Upper lobe of right lung (tissue), 1 donor: ENCODE measurements around the gene TMED4. TPM values are rescaled to one million over a fixed set of nuclear protein-coding genes. Genes with fewer than 3 reads are reported as not detected.

ENCODE experiments used
- ATAC-seq: fragments of 200-7000 bp; cut with Tn5 transposase; one replicate; pipeline ENCODE4 v1.9.1; 2020; ENCODE audit warnings: mild to moderate bottlenecking, moderate library complexity
- DNase-seq: peaks from one replicate; pipeline ENCODE4 v3.0.0-alpha.2; 2020
- H3K27ac ChIP-seq: fragments of 200-600 bp; one replicate; pipeline ENCODE4 v1.8.0; 2022
- H3K27me3 ChIP-seq: fragments of 200-600 bp; one replicate; pipeline ENCODE4 v1.8.0; 2022; ENCODE audit warnings: mild to moderate bottlenecking
- H3K36me3 ChIP-seq: fragments of 200-600 bp; one replicate; pipeline ENCODE4 v1.8.0; 2022
- H3K4me1 ChIP-seq: fragments of 200-600 bp; one replicate; pipeline ENCODE4 v1.8.0; 2022
- H3K4me3 ChIP-seq: fragments of 200-600 bp; one replicate; pipeline ENCODE4 v1.8.0; 2022; ENCODE audit warnings: mild to moderate bottlenecking
- H3K9me3 ChIP-seq: fragments of 200-600 bp; one replicate; pipeline ENCODE4 v1.8.0; 2022
- intact Hi-C: fragments of 100-400 bp; cut with DNase I; formaldehyde crosslinking; loops from one replicate; pipeline ENCODE4 v1.11.0; 2022
- total RNA-seq: library from RNA; stranded (reverse); fragmentation: NEBNext Ultra II Directional; extraction: Animal tissue kit (Norgen Biotek cat#: 25700); gene quantifications from one replicate; pipeline ENCODE4 v1.2.1, GENCODE V29; 2021
- TF ChIP-seq, protein P1 (sequence below): fragments of 200-600 bp; IDR thresholded peaks from one replicate; pipeline ENCODE4 v1.8.0; 2022; ENCODE audit warnings: antibody characterized with exemption
- donor health status: DM: no; HTN: yes; CAD: no; lungs with severe emphysema.

TMED4 gene
- total RNA-seq, 1 donor from 2014 or later = 78.3 TPM

DNA sequence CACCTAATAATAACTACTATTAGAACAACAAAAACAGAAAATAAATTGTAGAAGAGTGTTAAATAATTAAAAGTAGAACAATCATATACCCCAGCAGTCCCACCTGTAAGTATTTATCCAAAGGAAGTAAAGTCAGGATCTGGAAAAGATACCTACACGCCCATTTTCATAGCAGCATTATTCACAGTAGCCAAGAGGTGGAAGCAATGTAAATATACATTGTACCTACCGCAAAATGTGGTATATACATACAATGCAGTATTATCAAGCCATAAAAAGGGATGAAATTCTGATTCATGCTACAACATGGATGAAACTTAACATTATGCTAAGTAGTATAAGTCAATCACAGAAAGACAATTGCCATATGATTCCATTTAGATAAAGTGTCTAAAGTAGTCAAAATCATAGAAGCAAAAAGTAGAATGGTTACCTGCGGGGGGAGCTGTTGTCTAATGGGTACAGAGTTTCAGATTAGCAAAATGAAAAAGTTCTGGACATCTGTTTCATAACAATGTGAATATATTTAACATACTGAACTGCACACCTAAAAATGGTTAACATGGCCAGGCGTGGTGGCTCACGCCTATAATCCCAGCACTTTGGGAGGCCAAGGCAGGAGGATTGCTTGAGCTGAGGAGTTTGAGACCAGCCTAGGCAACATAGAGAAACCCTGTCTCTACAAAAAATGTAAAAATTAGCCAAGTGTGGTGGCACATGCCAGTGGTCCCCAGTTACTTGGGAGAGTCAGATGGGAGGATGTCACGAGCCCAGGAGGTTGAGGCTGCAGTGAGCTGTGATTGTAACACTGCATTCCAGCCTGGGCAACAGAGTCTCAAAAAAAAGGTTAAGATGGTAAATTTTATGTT, 6.0 kb upstream of the TMED4 start:
- TF ChIP-seq, protein P1, sequence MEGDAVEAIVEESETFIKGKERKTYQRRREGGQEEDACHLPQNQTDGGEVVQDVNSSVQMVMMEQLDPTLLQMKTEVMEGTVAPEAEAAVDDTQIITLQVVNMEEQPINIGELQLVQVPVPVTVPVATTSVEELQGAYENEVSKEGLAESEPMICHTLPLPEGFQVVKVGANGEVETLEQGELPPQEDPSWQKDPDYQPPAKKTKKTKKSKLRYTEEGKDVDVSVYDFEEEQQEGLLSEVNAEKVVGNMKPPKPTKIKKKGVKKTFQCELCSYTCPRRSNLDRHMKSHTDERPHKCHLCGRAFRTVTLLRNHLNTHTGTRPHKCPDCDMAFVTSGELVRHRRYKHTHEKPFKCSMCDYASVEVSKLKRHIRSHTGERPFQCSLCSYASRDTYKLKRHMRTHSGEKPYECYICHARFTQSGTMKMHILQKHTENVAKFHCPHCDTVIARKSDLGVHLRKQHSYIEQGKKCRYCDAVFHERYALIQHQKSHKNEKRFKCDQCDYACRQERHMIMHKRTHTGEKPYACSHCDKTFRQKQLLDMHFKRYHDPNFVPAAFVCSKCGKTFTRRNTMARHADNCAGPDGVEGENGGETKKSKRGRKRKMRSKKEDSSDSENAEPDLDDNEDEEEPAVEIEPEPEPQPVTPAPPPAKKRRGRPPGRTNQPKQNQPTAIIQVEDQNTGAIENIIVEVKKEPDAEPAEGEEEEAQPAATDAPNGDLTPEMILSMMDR = peak; percentile 67
- ATAC-seq = peak; percentile 85
- intact Hi-C loops = loop anchor here (10.0 kb wide), 1 partner anchor 257 kb away; the partner anchor contains the start of gene H2AZ2

DNA sequence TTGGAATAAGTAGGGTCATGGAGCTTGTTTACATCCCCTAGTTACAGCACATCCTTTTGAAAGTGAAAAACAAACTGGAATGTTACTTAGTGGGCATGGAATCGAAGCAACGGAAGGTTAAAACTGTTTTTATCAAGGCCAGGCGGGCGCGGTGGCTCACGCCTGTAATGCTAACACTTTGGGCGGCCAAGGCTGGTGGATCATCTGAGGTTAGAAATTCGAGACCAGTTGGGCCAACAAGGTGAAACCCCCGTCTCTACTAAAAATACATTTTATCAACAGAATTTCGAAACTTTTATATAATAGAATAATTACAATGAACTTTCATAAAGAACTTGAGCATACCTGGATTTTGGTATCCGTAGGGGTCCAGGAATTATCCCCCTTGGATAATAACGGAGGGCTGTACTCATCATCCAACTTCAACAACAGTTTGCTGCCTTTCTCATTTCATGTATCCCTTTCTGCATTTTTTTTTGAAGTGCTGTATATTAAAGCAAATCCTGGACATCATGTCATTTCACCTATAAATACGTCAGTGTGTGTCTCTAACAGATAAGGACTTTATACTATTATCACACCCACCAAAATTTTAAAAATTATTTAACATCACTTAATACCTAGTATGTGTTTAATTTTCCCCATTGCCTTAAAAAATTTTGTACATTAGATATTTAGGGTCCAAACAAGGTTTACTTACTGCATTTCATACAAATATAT, 1.3 kb upstream of the TMED4 start:
- intact Hi-C loops = loop anchor here (10.0 kb wide), 1 partner anchor 261 kb away; the partner anchor contains the start of gene H2AZ2
- TF ChIP-seq, protein P1 = no peak
- Histone ChIP-seq H3K27me3 (no peaks in the 10 kb centered on the region), H3K36me3 (peaks cover 25% of the 10 kb centered on the region), H3K4me1 (peaks cover 16% of the 10 kb centered on the region), H3K4me3 (peak overlapping the region; percentile 100), H3K27ac (peak overlapping the region; percentile 98), H3K9me3 (no peaks in the 10 kb centered on the region)
- ATAC-seq = no peak
- DNase-seq = no peak

More for the DNA sequence above, 6.0 kb upstream of the TMED4 start:
- no peak overlapping the region for H3K4me3 ChIP-seq
- H3K9me3 ChIP-seq = no peaks in the 10 kb centered on the region
- peaks cover 3% of the 10 kb centered on the region for H3K4me1 ChIP-seq
- no peak overlapping the region for H3K27ac ChIP-seq
- H3K36me3 ChIP-seq = no peaks in the 10 kb centered on the region
- DNase-seq = no peak
- no peaks in the 10 kb centered on the region for H3K27me3 ChIP-seq

DNA sequence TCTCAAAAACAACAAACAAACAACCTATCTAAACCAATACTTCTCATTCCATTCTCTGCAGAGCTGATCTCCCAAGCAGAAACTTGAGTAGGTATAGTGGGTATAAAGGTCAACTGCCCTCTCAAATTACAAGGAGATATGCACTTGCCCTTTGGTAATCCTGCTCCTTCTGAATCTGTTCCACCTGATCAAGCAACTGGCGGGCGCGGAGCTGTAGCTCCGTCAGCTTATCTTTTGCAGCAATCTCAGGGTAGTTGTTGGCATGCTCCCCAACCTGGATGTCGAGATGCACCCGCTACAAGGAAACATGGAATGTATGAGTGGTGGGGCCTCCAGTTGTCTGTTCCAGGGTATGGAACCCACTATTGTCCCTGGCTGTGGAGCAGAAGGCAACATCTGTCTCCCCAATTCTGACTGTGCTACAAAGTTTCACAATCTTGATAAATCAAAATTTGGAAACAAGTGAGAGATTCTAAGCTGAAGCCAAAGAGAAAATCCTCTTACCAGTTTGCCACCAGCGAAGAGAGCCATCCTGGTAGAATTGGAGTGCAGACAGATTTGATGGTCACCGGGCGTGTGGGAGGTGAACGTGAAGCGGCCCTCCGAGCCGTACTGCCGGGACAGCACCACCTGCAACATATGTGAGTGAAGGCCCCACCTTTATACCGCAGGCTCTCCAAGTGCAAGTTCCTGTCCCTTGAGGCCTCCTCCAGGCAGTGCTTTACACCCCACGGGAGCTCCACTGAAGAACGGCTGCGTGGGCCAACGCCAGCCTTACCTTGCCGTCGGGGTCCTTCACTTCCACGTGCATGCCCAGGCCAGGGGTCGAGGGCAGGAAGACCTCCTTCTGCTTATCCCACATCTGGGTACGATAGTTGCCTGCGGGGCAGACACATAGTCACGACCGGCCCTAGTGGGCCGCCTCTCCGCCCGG, 819 bp downstream of the TMED4 start:
- Histone ChIP-seq H3K4me1 (peaks cover 14% of the 10 kb centered on the region), H3K36me3 (peaks cover 35% of the 10 kb centered on the region), H3K9me3 (no peaks in the 10 kb centered on the region), H3K27ac (peak overlapping the region; percentile 98), H3K27me3 (no peaks in the 10 kb centered on the region), H3K4me3 (peak overlapping the region; percentile 100)
- TF ChIP-seq, protein P1 = no peak
- intact Hi-C loops = loop anchor here (10.0 kb wide), 1 partner anchor 264 kb away; the partner anchor contains the start of gene H2AZ2
- ATAC-seq = peak; percentile 23
- no peak for DNase-seq

DNA sequence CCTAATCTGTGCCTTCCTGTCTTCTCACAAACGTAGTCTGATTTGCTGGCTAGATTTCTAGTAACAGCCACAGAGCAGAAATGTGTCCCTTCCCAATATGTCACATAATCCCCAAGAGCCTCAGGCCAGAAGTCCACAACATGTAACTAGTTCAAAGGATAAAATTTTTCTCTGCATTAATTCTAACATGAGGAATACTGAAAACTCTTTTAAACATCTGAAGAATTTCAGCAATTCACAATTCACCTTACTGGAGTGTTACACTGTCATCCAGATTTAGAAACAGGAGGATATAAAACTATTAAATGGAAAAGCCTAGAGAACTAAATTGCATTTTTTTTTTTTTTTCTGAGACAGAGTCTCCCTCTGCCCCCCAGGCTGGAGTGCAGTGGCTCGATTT, 5.8 kb downstream of the TMED4 start:
- DNase-seq (no peak), ATAC-seq (no peak)
- Histone ChIP-seq H3K27me3 (no peaks in the 10 kb centered on the region), H3K4me3 (no peak overlapping the region), H3K27ac (no peak overlapping the region), H3K4me1 (peaks cover 31% of the 10 kb centered on the region), H3K9me3 (no peaks in the 10 kb centered on the region), H3K36me3 (peaks cover 60% of the 10 kb centered on the region)
- intact Hi-C loops = no loop called here
- TF ChIP-seq, protein P1 = no peak

DNA sequence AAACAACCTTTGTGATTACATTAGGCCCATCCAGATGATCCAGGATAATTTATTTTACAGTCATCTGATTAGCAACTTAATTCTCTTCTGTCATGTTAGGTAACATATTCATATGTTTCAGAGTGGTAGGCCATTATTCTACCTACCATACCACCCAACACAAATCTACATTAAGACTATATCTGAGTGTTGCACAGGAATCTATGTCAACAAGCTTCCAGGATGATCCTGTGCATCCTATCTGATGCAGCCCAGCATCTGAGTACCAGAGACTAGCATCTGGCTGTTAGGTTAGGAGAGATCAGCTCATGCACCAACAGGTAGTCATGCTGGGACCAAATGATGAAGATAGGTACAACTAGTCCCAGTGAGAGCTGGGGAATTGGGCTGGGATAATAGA, 7.0 kb downstream of the TMED4 start:
- DNase-seq (no peak), ATAC-seq (no peak)
- Histone ChIP-seq H3K9me3 (no peaks in the 10 kb centered on the region), H3K4me1 (peaks cover 19% of the 10 kb centered on the region), H3K27me3 (no peaks in the 10 kb centered on the region), H3K27ac (no peak overlapping the region), H3K36me3 (peaks cover 64% of the 10 kb centered on the region), H3K4me3 (no peak overlapping the region)
- TF ChIP-seq, protein P1 = no peak
- intact Hi-C loops = no loop called here
